Upper lobe of left lung (tissue), 6 donors: ENCODE results near the gene STK25. TPM values are rescaled to one million over a fixed set of nuclear protein-coding genes. Genes with fewer than 3 reads are reported as not detected.

Experiments used
- ATAC-seq, 2 donors: fragments of 200-7000 bp; cut with Tn5 transposase; one replicate each; pipeline ENCODE4 v1.9.1; 2022; ENCODE audit warnings: mild to moderate bottlenecking in 2 of 2, moderate library complexity in 2 of 2; ENCODE audit not compliant: low FRiP score in 2 of 2
- DNase-seq, 2 donors: peaks; one replicate each; pipeline ENCODE4 v3.0.0-alpha.2; 2019 to 2020
- H3K27ac ChIP-seq, 4 donors: fragments of 200-600 bp; sonication (generic); one replicate each; pipeline ENCODE4 v1.5.1; 2016 to 2019
- H3K27me3 ChIP-seq, 4 donors: fragments of 200-600 bp; sonication (generic); one replicate each; pipeline ENCODE4 v1.5.1; 2017 to 2019
- H3K36me3 ChIP-seq, 4 donors: fragments of 200-600 bp; sonication (generic); one replicate each; pipeline ENCODE4 v1.5.1; 2016 to 2019
- H3K4me1 ChIP-seq, 4 donors: fragments of 200-600 bp; sonication (generic); one replicate each; pipeline ENCODE4 v1.5.1; 2018 to 2019
- H3K4me3 ChIP-seq, 4 donors: fragments of 200-600 bp; sonication (generic); one replicate each; pipeline ENCODE4 v1.5.1; 2017 to 2019; ENCODE audit warnings: mild to moderate bottlenecking in 2 of 4, moderate library complexity in 1 of 4
- H3K9me3 ChIP-seq, 4 donors: fragments of 200-600 bp; sonication (generic); one replicate each; pipeline ENCODE4 v1.5.1; 2018 to 2019
- CTCF ChIP-seq, 6 experiments: fragments of 450-650 bp in 4 of 6; fragments of 200-600 bp in 2 of 6; sonication (generic) in 2 of 6; IDR thresholded peaks; one replicate each; pipeline ENCODE4 v1.5.1; 2016 to 2019; ENCODE audit warnings: antibody characterized with exemption in 6 of 6
- EP300 ChIP-seq, 4 donors: sonication (generic); formaldehyde crosslinking; IDR thresholded peaks; one replicate each; pipeline ENCODE4 v1.5.1; 2017; ENCODE audit warnings: antibody characterized with exemption in 4 of 4, control low read depth in 2 of 4
- POLR2A ChIP-seq, 4 donors: fragments of 450-650 bp; IDR thresholded peaks; one replicate each; pipeline ENCODE4 v1.5.1; 2016 to 2017; ENCODE audit warnings: antibody characterized with exemption in 4 of 4, mild to moderate bottlenecking in 2 of 4
- POLR2AphosphoS5 ChIP-seq, 2 donors: sonication (generic); formaldehyde crosslinking; IDR thresholded peaks; one replicate each; pipeline ENCODE4 v1.5.1; 2017; ENCODE audit warnings: antibody characterized with exemption in 2 of 2
- WGBS, 2 donors: methylation state at CpG; one replicate each; pipeline ENCODE4 v1.1.5; 2017 to 2018; 5-methylcytosine and 5-hydroxymethylcytosine counted together
- total RNA-seq, 6 donors: library from RNA; depleted of rRNA in 4 of 6; stranded (reverse); fragments of >200 nt in 4 of 6; gene quantifications; one replicate each; pipeline versions ENCODE4 v1.1.0 to v1.2.1, GENCODE V29; 2016 to 2021
- donor health status: DM: no; HTN: no; CAD: no; lungs with moderate emphysema.
- donor health status: DM: no; HTN: yes; CAD: no; lungs with severe emphysema.

Gene STK25
- total RNA-seq, 6 donors from 2014 or later = 97.3 to 351 (median 134) TPM

DNA sequence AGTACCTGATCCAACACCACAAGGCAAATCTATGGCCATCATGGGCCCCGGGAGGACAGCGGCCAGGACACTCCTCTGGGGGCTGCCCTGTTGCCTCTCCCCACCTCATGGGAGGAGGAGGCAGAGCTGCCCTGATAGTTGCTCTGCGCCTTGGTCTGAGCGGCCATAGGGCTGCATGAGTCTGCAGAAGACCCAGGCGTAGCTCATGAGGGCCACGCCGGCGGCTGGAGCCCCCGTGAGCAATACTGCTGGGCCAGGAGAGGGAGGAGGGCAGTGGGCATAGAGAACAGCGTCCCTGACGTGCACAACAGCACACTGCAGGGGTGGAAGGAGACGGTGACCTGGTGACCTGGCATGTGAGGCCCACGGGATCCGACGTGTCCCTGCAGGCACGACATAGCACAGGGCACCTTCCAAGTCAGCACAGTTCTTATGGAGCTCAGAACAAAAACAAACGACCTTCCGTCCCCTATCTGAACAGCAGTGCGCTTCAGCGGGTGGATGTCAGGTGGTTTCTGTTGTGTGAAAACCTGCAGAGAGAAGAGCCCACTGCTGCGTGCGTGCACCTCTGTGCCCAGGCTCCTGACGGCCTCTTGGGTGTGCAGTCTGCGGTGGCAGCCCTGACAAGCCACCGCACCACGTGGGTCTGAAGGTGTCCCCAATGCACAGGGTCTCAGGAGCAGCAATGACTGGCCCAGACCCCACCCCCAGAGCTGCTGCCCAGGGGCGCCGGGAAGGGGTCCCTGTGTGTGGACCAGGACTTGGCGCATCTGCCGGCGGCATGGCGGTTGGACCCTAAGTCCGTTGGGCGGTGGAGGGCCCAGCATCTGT, 13.0 kb downstream of the STK25 start:
- Histone ChIP-seq H3K27me3 (no peaks in the 10 kb centered on the region), H3K4me1 (no peaks in the 10 kb centered on the region), H3K27ac (no peak overlapping the region), H3K36me3 (peaks cover 10 to 82% (median 62%) of the 10 kb centered on the region in 4 donors), H3K9me3 (no peaks in the 10 kb centered on the region), H3K4me3 (no peak overlapping the region)
- ATAC-seq (no peak), DNase-seq (peak in 1 of 2 donors; percentile 80)
- no peak for TF ChIP-seq POLR2A (IDR thresholded peaks at IDR 0.05)
- TF ChIP-seq EP300 (IDR thresholded peaks at IDR 0.05) = no peak
- TF ChIP-seq CTCF (IDR thresholded peaks at IDR 0.05) = no peak
- TF ChIP-seq POLR2AphosphoS5 (IDR thresholded peaks at IDR 0.05) = no peak
- WGBS, 2 donors = 92 to 93% methylated on average over 23 to 34 of the region's 34 CpGs

- DNase-seq (peak in 1 of 2 donors; percentile 40), ATAC-seq (no peak)
- no peaks in the 10 kb centered on the region for H3K4me1 ChIP-seq
- H3K27me3 ChIP-seq = no peaks in the 10 kb centered on the region
- H3K9me3 ChIP-seq = no peaks in the 10 kb centered on the region
- H3K36me3 ChIP-seq = peaks cover 10 to 74% (median 57%) of the 10 kb centered on the region in 4 donors
- TF ChIP-seq POLR2A (IDR thresholded peaks at IDR 0.05) (no peak), POLR2AphosphoS5 (IDR thresholded peaks at IDR 0.05) (no peak), CTCF (IDR thresholded peaks at IDR 0.05) (no peak), EP300 (IDR thresholded peaks at IDR 0.05) (no peak)
- H3K4me3 ChIP-seq = no peak overlapping the region
- no peak overlapping the region for H3K27ac ChIP-seq
- WGBS, 2 donors = 82 to 84% methylated on average over 6 to 16 of the region's 16 CpGs
These were observed 14.0 kb downstream of the STK25 start for GRCh38 chr2:241494311-241494908.

- Histone ChIP-seq H3K4me1 (no peaks in the 10 kb centered on the region), H3K36me3 (peaks cover 10 to 61% (median 46%) of the 10 kb centered on the region in 4 donors), H3K4me3 (no peak overlapping the region), H3K27ac (no peak overlapping the region), H3K27me3 (no peaks in the 10 kb centered on the region), H3K9me3 (no peaks in the 10 kb centered on the region)
- TF ChIP-seq CTCF (IDR thresholded peaks at IDR 0.05) (no peak), EP300 (IDR thresholded peaks at IDR 0.05) (no peak), POLR2AphosphoS5 (IDR thresholded peaks at IDR 0.05) (no peak), POLR2A (IDR thresholded peaks at IDR 0.05) (no peak)
- ATAC-seq (no peak), DNase-seq (no peak)
- 85 to 87% methylated on average over 7 to 10 of the region's 10 CpGs for WGBS, 2 donors
These were observed 15.3 kb downstream of the STK25 start for GRCh38 chr2:241493092-241493491.

DNA sequence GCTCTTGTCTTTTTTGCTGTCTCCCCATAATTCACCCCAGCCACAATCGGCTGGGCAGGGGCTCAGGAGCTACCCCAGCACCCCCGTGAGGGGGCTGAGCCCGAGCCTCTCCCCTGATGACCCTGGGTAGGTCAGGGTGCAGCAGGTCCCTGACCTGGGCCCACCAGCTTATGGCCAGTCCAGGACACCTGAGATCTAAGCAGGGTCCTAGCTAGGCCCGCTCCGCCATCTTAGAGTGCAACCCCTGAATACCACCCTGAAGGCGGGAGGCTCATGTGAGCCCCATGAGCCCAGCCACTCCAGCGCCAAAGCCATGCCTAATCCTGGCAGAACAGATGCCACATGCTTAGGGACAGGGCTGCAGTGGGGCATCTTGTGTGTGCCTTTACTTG, 16.2 kb downstream of the STK25 start:
- Histone ChIP-seq H3K4me3 (no peak overlapping the region), H3K36me3 (peaks cover 10 to 52% (median 40%) of the 10 kb centered on the region in 4 donors), H3K4me1 (no peaks in the 10 kb centered on the region), H3K27ac (no peak overlapping the region), H3K9me3 (no peaks in the 10 kb centered on the region), H3K27me3 (no peaks in the 10 kb centered on the region)
- 90 to 100% methylated on average over 2 to 7 of the region's 7 CpGs for WGBS, 2 donors
- ATAC-seq (peak in 1 of 2 donors; percentile 35), DNase-seq (peak in 1 of 2 donors; percentile 34)
- TF ChIP-seq EP300 (IDR thresholded peaks at IDR 0.05) = no peak
- no peak for TF ChIP-seq POLR2A (IDR thresholded peaks at IDR 0.05)
- no peak for TF ChIP-seq CTCF (IDR thresholded peaks at IDR 0.05)
- no peak for TF ChIP-seq POLR2AphosphoS5 (IDR thresholded peaks at IDR 0.05)
